HCT116 (cell line): Measurements from ENCODE around the gene IL20RA. TPM values are rescaled to one million over a fixed set of nuclear protein-coding genes. Genes with fewer than 3 reads are reported as not detected.

ENCODE experiments used
- ATAC-seq: fragments of 200-7000 bp; cut with Tn5 transposase; 2 replicates; pipeline ENCODE4 v1.9.1; 2020; ENCODE audit warnings: mild to moderate bottlenecking, moderate library complexity
- BruUV-seq: library from RNA; stranded (reverse); fragments of 400-500 nt; replicated peaks from 2 replicates; lab custom pipeline; 2021; lab: Mats Ljungman, UMichigan
- CTCF ChIA-PET: fragments of 300-600 bp; sonication (Branson Sonifier 250); formaldehyde crosslinking; loops from one replicate; lab custom pipeline; 2021; ENCODE audit warnings: antibody characterized with exemption; lab: Charles Lee
- POLR2A ChIA-PET: fragments of 300-600, 350-600 bp; sonication (Branson Sonifier 250); formaldehyde crosslinking; loops from one replicate; lab custom pipeline; 2021; ENCODE audit warnings: antibody characterized with exemption; lab: Charles Lee
- RAD21 ChIA-PET, 2 experiments: fragments of 300-600 bp; sonication (Branson Sonifier 250); formaldehyde crosslinking; loops; one replicate each; lab custom pipeline; 2023; ENCODE audit warnings: low total read pairs in 2 of 2; ENCODE audit not compliant: uncharacterized antibody in 2 of 2, unreplicated experiment in 2 of 2, low non-redundant PET in 1 of 2; lab: Charles Lee
- DNase-seq: peaks from one replicate; pipeline ENCODE4 v3.0.0-alpha.2; 2010; ENCODE audit warnings: low read depth, low spot score
- H2AFZ ChIP-seq: fragments of 200-600 bp; shearing (Covaris generic), sonication (generic); 2 replicates; pipeline ENCODE4 v1.6.1; 2017; ENCODE audit warnings: low read depth, mixed run types, mixed read lengths, antibody characterized with exemption, low read length; ENCODE audit not compliant: poor library complexity, severe bottlenecking
- H3K27ac ChIP-seq: 2 replicates; pipeline ENCODE4 v1.5.1; 2012; ENCODE audit warnings: low read depth, low read length
- H3K27me3 ChIP-seq: fragments of 200-600 bp; sonication (generic); 2 replicates; pipeline ENCODE4 v1.6.1; 2016; ENCODE audit warnings: mixed run types, low read length, mixed read lengths; ENCODE audit not compliant: insufficient read depth
- H3K36me3 ChIP-seq, 2 experiments: fragments of 200-500 bp in 1 of 2; fragments of 200-600 bp in 1 of 2; sonication (Bioruptor generic) in 1 of 2; sonication (generic) in 1 of 2; 2 replicates each; pipeline versions ENCODE4 v1.5.1 to v1.6.1; 2014 to 2016; ENCODE audit warnings: low read length in 2 of 2, inconsistent platforms in 1 of 2, mixed read lengths in 1 of 2, mixed run types in 1 of 2; ENCODE audit not compliant: insufficient read depth in 2 of 2, control insufficient read depth in 1 of 2
- H3K4me1 ChIP-seq, 2 experiments: fragments of 200-600 bp in 1 of 2; sonication (generic) in 1 of 2; 2 replicates each; pipeline versions ENCODE4 v1.5.1 to v1.6.1; 2012 to 2017; ENCODE audit warnings: low read length in 2 of 2, inconsistent platforms in 1 of 2, mild to moderate bottlenecking in 1 of 2, mixed read lengths in 1 of 2, mixed run types in 1 of 2, moderate library complexity in 1 of 2; ENCODE audit not compliant: insufficient read depth in 2 of 2, control insufficient read depth in 1 of 2
- H3K4me2 ChIP-seq: fragments of 200-600 bp; sonication (generic); 2 replicates; pipeline ENCODE4 v1.6.1; 2017; ENCODE audit warnings: mixed run types, low read length, mixed read lengths
- H3K4me3 ChIP-seq, 2 experiments: fragments of 200-600 bp in 1 of 2; sonication (generic) in 1 of 2; replicated peaks in 1 of 2; 2 replicates each; pipeline ENCODE4 v1.5.1; 2011 to 2016; ENCODE audit warnings: low read length in 2 of 2, control low read depth in 1 of 2, low read depth in 1 of 2, mild to moderate bottlenecking in 1 of 2, mixed read lengths in 1 of 2, mixed run types in 1 of 2
- H3K79me2 ChIP-seq: fragments of 200-600 bp; sonication (generic); 2 replicates; pipeline ENCODE4 v1.6.1; 2017; ENCODE audit warnings: mild to moderate bottlenecking, mixed run types, low read length, moderate library complexity, mixed read lengths; ENCODE audit not compliant: insufficient read depth
- H3K9ac ChIP-seq: fragments of 200-600 bp; sonication (generic); 2 replicates; pipeline ENCODE4 v1.6.1; 2016; ENCODE audit warnings: low read length, mixed read lengths
- H3K9me2 ChIP-seq: fragments of 200-600 bp; sonication (generic), shearing (Covaris generic); 2 replicates; pipeline ENCODE4 v1.6.1; 2017; ENCODE audit warnings: mixed run types, mild to moderate bottlenecking, moderate library complexity; ENCODE audit not compliant: insufficient read depth
- H3K9me3 ChIP-seq, 2 experiments: fragments of 200-500 bp in 1 of 2; fragments of 200-600 bp in 1 of 2; sonication (Bioruptor generic) in 1 of 2; sonication (generic) in 1 of 2; 2 replicates each; pipeline ENCODE4 v1.6.1; 2014 to 2017; ENCODE audit warnings: low read length in 2 of 2, mixed read lengths in 2 of 2, inconsistent platforms in 1 of 2, low read depth in 1 of 2, mild to moderate bottlenecking in 1 of 2, mixed run types in 1 of 2, moderate library complexity in 1 of 2; ENCODE audit not compliant: control insufficient read depth in 1 of 2, insufficient read depth in 1 of 2
- H4K20me1 ChIP-seq: fragments of 200-600 bp; sonication (generic), shearing (Covaris generic); 2 replicates; pipeline ENCODE4 v1.6.1; 2017; ENCODE audit warnings: mixed run types, mild to moderate bottlenecking, moderate library complexity; ENCODE audit not compliant: insufficient read depth
- CTCF ChIP-seq, 3 experiments: fragments of 200-600 bp in 1 of 3; sonication (generic) in 1 of 3; IDR thresholded peaks in 2 of 3; conservative IDR thresholded peaks in 1 of 3; 2 replicates each; pipeline ENCODE4 v1.5.1; 2012 to 2017; ENCODE audit warnings: low read depth in 2 of 3, low read length in 2 of 3, antibody characterized with exemption in 1 of 3, borderline replicate concordance in 1 of 3, control low read depth in 1 of 3, mild to moderate bottlenecking in 1 of 3, mixed read lengths in 1 of 3, mixed run types in 1 of 3, moderate library complexity in 1 of 3; ENCODE audit not compliant: insufficient read depth in 1 of 3
- EGR1 ChIP-seq: IDR thresholded peaks from 2 replicates; pipeline ENCODE4 v1.6.1; 2012; ENCODE audit warnings: low read depth
- EZH2 ChIP-seq: fragments of 200-600 bp; sonication (generic); IDR thresholded peaks from 2 replicates; pipeline ENCODE4 v1.6.1; 2017; ENCODE audit warnings: antibody characterized with exemption, mixed run types
- FOSL1 ChIP-seq: IDR thresholded peaks from 2 replicates; pipeline ENCODE4 v1.6.1; 2012; ENCODE audit warnings: low read depth
- MAX ChIP-seq: IDR thresholded peaks from 2 replicates; pipeline ENCODE4 v1.6.1; 2012
- RAD21 ChIP-seq: IDR thresholded peaks from 2 replicates; pipeline ENCODE4 v1.6.1; 2012; ENCODE audit warnings: low read depth, mild to moderate bottlenecking
- REST ChIP-seq: IDR thresholded peaks from 2 replicates; pipeline ENCODE4 v1.6.1; 2012; ENCODE audit warnings: low read depth
- SIN3A ChIP-seq: IDR thresholded peaks from 2 replicates; pipeline ENCODE4 v1.6.1; 2012; ENCODE audit warnings: low read depth
- SRF ChIP-seq: IDR thresholded peaks from 2 replicates; pipeline ENCODE4 v1.6.1; 2012; ENCODE audit warnings: low read depth
- YY1 ChIP-seq: IDR thresholded peaks from 2 replicates; pipeline ENCODE4 v1.6.1; 2011; ENCODE audit warnings: low read length, low read depth, moderate library complexity, mild to moderate bottlenecking; ENCODE audit not compliant: insufficient replicate concordance; ENCODE audit errors: extremely low read depth
- ZBTB33 ChIP-seq: IDR thresholded peaks from 2 replicates; pipeline ENCODE4 v1.6.1; 2011; ENCODE audit warnings: mild to moderate bottlenecking, low read length, moderate library complexity; ENCODE audit not compliant: insufficient replicate concordance; ENCODE audit errors: extremely low read depth
- ZNF274 ChIP-seq: fragments of 200-500 bp; sonication (Bioruptor generic); IDR thresholded peaks from 2 replicates; pipeline ENCODE4 v1.6.1; 2014; ENCODE audit warnings: mild to moderate bottlenecking, low read depth, low read length, inconsistent platforms
- intact Hi-C: fragments of 100-400 bp; cut with micrococcal nuclease; formaldehyde crosslinking; loops from 2 replicates; pipeline ENCODE4 v1.10.0; 2022
- total RNA-seq: library from RNA; stranded (reverse); gene quantifications from one replicate; pipeline ENCODE4 v1.2.1, GENCODE V29; 2021; ENCODE audit not compliant: unreplicated experiment

IL20RA gene
- total RNA-seq, 1 experiment from 2014 or later: 1.1 TPM

- BruUV-seq: no TSS peak
- Histone ChIP-seq H3K4me2 (no peak overlapping the region), H2AFZ (no peak overlapping the region), H3K9me3 (no peaks in the 10 kb centered on the region), H3K79me2 (no peaks in the 10 kb centered on the region), H3K9ac (no peak overlapping the region), H3K36me3 (no peaks in the 10 kb centered on the region), H4K20me1 (no peaks in the 10 kb centered on the region), H3K27me3 (no peaks in the 10 kb centered on the region), H3K9me2 (no peaks in the 10 kb centered on the region), H3K27ac (no peak overlapping the region), H3K4me1 (peaks cover 0 to under 1% of the 10 kb centered on the region in 2 experiments; a peak in 2 of 4 replicates), H3K4me3 (no peak overlapping the region)
- TF ChIP-seq SIN3A (no peak), FOSL1 (no peak), YY1 (no peak), REST (no peak), RAD21 (no peak), ZNF274 (no peak)
- intact Hi-C loops: no loop called here
- no peak for DNase-seq
- CTCF ChIA-PET: no interaction called here
- RAD21 ChIA-PET: no interaction called here
- POLR2A ChIA-PET: no interaction called here
- ATAC-seq: no peak
Measured at GRCh38 chr6:136962661-136963060, 82.1 kb downstream of the IL20RA start.

GRCh38 chr6:136961848-136962247, 82.9 kb downstream of the IL20RA start:
- ChIA-PET POLR2A (no interaction called here), RAD21 (no interaction called here), CTCF (no interaction called here)
- H3K9ac ChIP-seq: no peak overlapping the region
- no peaks in the 10 kb centered on the region for H3K36me3 ChIP-seq
- no peak overlapping the region for H2AFZ ChIP-seq
- DNase-seq (no peak), ATAC-seq (no peak)
- no peaks in the 10 kb centered on the region for H4K20me1 ChIP-seq
- no peaks in the 10 kb centered on the region for H3K27me3 ChIP-seq
- no peaks in the 10 kb centered on the region for H3K79me2 ChIP-seq
- H3K4me1 ChIP-seq: no peaks in the 10 kb centered on the region; a peak in 1 of 4 replicates
- H3K9me2 ChIP-seq: no peaks in the 10 kb centered on the region
- H3K4me2 ChIP-seq: no peak overlapping the region
- no peaks in the 10 kb centered on the region for H3K9me3 ChIP-seq
- intact Hi-C loops: no loop called here
- no peak overlapping the region for H3K4me3 ChIP-seq
- H3K27ac ChIP-seq: no peak overlapping the region
- BruUV-seq: no TSS peak
- TF ChIP-seq SRF: no peak
- TF ChIP-seq EZH2: no peak
- no peak for TF ChIP-seq MAX
- no peak for TF ChIP-seq YY1
- TF ChIP-seq CTCF (IDR thresholded peaks at IDR 0.05 in 2 of 3, conservative IDR thresholded peaks at IDR 0.05 in 1 of 3; ENCODE audit: borderline replicate concordance in 1 of 3, insufficient read depth in 1 of 3, low read depth in 2 of 3, low read length in 2 of 3): no peak
- TF ChIP-seq ZBTB33: no peak
- no peak for TF ChIP-seq SIN3A
- TF ChIP-seq FOSL1: no peak
- no peak for TF ChIP-seq EGR1
- TF ChIP-seq RAD21: no peak
